ENCODE data around the gene RPN2. TPM values are rescaled to one million over a fixed set of nuclear protein-coding genes. Genes with fewer than 3 reads are reported as not detected.

RPN2 gene
- total RNA-seq, 1 donor from 2014 or later: 185 TPM

Other genes with a start within 250 kb of the RPN2 start
- 15.5 to 21.8 TPM (median 17.3 TPM) in 3 replicates for gene SAMHD1, start 227.6 kb upstream of the RPN2 start, total RNA-seq
- gene RBL1, start 83.3 kb upstream of the RPN2 start, total RNA-seq: 4.5 to 7.5 TPM (median 5.0 TPM) in 3 replicates
- gene MROH8, start 218 bp downstream of the RPN2 start, total RNA-seq: 2.5 to 6.1 TPM (median 2.8 TPM) in 3 replicates
- gene GHRH, start 82.5 kb downstream of the RPN2 start, total RNA-seq: not detected in 3 replicates
- 30.9 to 34.1 TPM (median 32.5 TPM) in 3 replicates for gene MANBAL, start 110.3 kb downstream of the RPN2 start, total RNA-seq
- 16.0 to 25.7 TPM (median 25.1 TPM) in 3 replicates for gene SRC, start 166.8 kb downstream of the RPN2 start, total RNA-seq